Cardiac fibroblast (primary cell): ENCODE results near the gene KRTAP12-4.
"Not testable (repeated sequence)": the region's sequence is repeated elsewhere in the genome, so short reads cannot be mapped to it uniquely, and the experiment has no call there.

Source experiments
- DNase-seq, 2 donors: peaks; one replicate each; pipeline versions ENCODE4 v3.0.0 to v3.0.0-alpha.2; 2010; ENCODE audit warnings: low read depth in 2 of 2
- H3K4me3 ChIP-seq, 2 donors: replicated peaks in 1 of 2; 1 replicate in 1 of 2; 2 replicates in 1 of 2; pipeline ENCODE4 v1.5.1; 2011; ENCODE audit warnings: low read depth in 2 of 2, low read length in 2 of 2, mild to moderate bottlenecking in 2 of 2, moderate library complexity in 1 of 2
- CTCF ChIP-seq: IDR thresholded peaks from one replicate; pipeline ENCODE4 v1.5.1; 2011; ENCODE audit warnings: low read depth, mild to moderate bottlenecking, low read length, inconsistent platforms

Gene KRTAP12-4

GRCh38 chr21:44686000-44686781, 31.7 kb upstream of the KRTAP12-4 start:
- no peak overlapping the region for H3K4me3 ChIP-seq
- TF ChIP-seq CTCF, result no peak
- no peak for DNase-seq

GRCh38 chr21:44685050-44685449, 30.6 kb upstream of the KRTAP12-4 start:
- not testable (repeated sequence) for H3K4me3 ChIP-seq, DNase-seq

GRCh38 chr21:44684483-44684882, 30.0 kb upstream of the KRTAP12-4 start:
- no peak for DNase-seq
- no peak overlapping the region for H3K4me3 ChIP-seq
- no peak for TF ChIP-seq CTCF

GRCh38 chr21:44684077-44684476, 29.6 kb upstream of the KRTAP12-4 start:
- TF ChIP-seq CTCF, result no peak
- no peak overlapping the region for H3K4me3 ChIP-seq
- no peak for DNase-seq

- no peak for DNase-seq
- no peak for TF ChIP-seq CTCF
- H3K4me3 ChIP-seq, result no peak overlapping the region
These were observed 28.2 kb upstream of the KRTAP12-4 start for GRCh38 chr21:44682580-44683151.

- no peak within 1 kb of the TSS for H3K4me3 ChIP-seq
- DNase-seq, result no peak
- no peak for TF ChIP-seq CTCF
These were observed 27.6 kb upstream of the KRTAP12-4 start, which contains the start of gene KRTAP12-1 for GRCh38 chr21:44681861-44682579. TSS of gene KRTAP12-1 (minus strand) at chr21:44682163. CDS start at chr21:44682123, 40 bp downstream.

GRCh38 chr21:44681152-44681551, 26.7 kb upstream of the KRTAP12-4 start:
- no peak for DNase-seq
- TF ChIP-seq CTCF, result no peak
- no peak overlapping the region for H3K4me3 ChIP-seq
